Measurements from ENCODE around the gene SREBF1. TPM values are rescaled to one million over a fixed set of nuclear protein-coding genes. Genes with fewer than 3 reads are reported as not detected.

Gene SREBF1
- total and polyA plus RNA-seq, 2 of the 4 experiments (the other 2 are of a cell fraction): 3.4 to 20.4 TPM

- Histone ChIP-seq H2AFZ (replicated peaks; ENCODE audit: low read length, poor library complexity) (peak overlapping the region; percentile 26), H3K9ac (ENCODE audit: low read depth, low read length) (no peak overlapping the region), H2BK20ac (ENCODE audit: low read depth, low read length) (no peak overlapping the region), H2BK5ac (ENCODE audit: low read depth, low read length, poor library complexity, severe bottlenecking) (no peak overlapping the region), H3K14ac (replicated peaks; ENCODE audit: low read depth, low read length) (no peak overlapping the region), H3K4ac (ENCODE audit: low read depth, low read length) (no peak overlapping the region), H3K79me1 (ENCODE audit: low read depth in 1 of 2, low read length in 2 of 2) (peaks cover 12 to 87% of the 10 kb centered on the region in 2 experiments; a peak in 2 of 4 replicates), H3K9me3 (ENCODE audit: control insufficient read depth, insufficient read depth, low read length) (no peaks in the 10 kb centered on the region), H3K4me1 (ENCODE audit: control insufficient read depth, insufficient read depth, low read length) (peaks cover 36% of the 10 kb centered on the region), H2BK15ac (ENCODE audit: low read depth, low read length) (no peak overlapping the region), H2AK5ac (ENCODE audit: low read depth, low read length) (no peak overlapping the region), H3K23ac (ENCODE audit: low read depth, low read length) (no peak overlapping the region), H3K4me3 (ENCODE audit: insufficient read depth, low read depth, low read length) (no peak overlapping the region), H3K56ac (ENCODE audit: extremely low read depth, insufficient read depth, low read length) (no peak overlapping the region), H3K9me1 (ENCODE audit: insufficient read depth, low read length) (peaks cover 4% of the 10 kb centered on the region), H3K4me2 (ENCODE audit: low read depth, low read length) (no peak overlapping the region), H3K18ac (ENCODE audit: low read depth, low read length) (no peak overlapping the region), H2AK9ac (replicated peaks; ENCODE audit: low read depth, low read length, poor library complexity) (no peak overlapping the region), H3K27me3 (ENCODE audit: control insufficient read depth, insufficient read depth, low read length) (no peaks in the 10 kb centered on the region), H4K8ac (ENCODE audit: low read depth in 2 of 2, low read length in 2 of 2) (no peak overlapping the region), H2BK120ac (ENCODE audit: low read depth, low read length) (no peak overlapping the region), H4K91ac (ENCODE audit: insufficient read depth, low read depth, low read length) (no peak overlapping the region), H3K27ac (ENCODE audit: insufficient read depth, low read length) (no peak overlapping the region), H3K36me3 (ENCODE audit: control insufficient read depth, insufficient read depth, low read length) (no peaks in the 10 kb centered on the region; the same call in 1 of the 2 replicates), H4K20me1 (ENCODE audit: insufficient read depth, low read length) (peaks cover 96% of the 10 kb centered on the region), H4K5ac (ENCODE audit: low read depth, low read length) (no peak overlapping the region)
- ATAC-seq (ENCODE audit: low read depth) (0 out of 2 replicates have a peak, but pooled peaks have one; percentile 9), DNase-seq (no peak)
- intact Hi-C loops (cut with micrococcal nuclease) (loop anchor here (10.0 kb wide), 1 partner anchor 100 kb away; the partner anchor contains the start of gene RAI1), in situ Hi-C loops (cut with MboI; ENCODE audit: low sequenced_read_pairs) (no loop called here), dilution Hi-C loops (cut with HindIII; ENCODE audit: low sequenced_read_pairs, unreplicated experiment) (no loop called here)
- no TSS peak for BruUV-seq (replicated peaks)
- TF ChIP-seq CTCF (conservative IDR thresholded peaks at IDR 0.05; ENCODE audit: low read depth, low read length): peak; percentile 30
- no peak for TF ChIP-seq CHD1 (IDR thresholded peaks at IDR 0.05; ENCODE audit: low read depth, low read length)
- 63% methylated on average over 3 of the region's 7 CpGs; no CpG with 5 or more reads in 1 of the 2 experiments for WGBS, 2 experiments (ENCODE audit: extremely low coverage in 2 of 2, insufficient read length in 1 of 2)
- POLR2A ChIA-PET (ENCODE audit: unreplicated experiment): no interaction called here
- CTCF ChIA-PET: no interaction called here
Observed at GRCh38 chr17:17784657-17785267, 52.0 kb downstream of the SREBF1 start.

Measured in IMR-90 (cell line).